SU-DHL-6 (cell line): ENCODE results near the gene CADM2.

Experiments used
- EZH2phosphoT487 ChIP-seq: fragments of 200-600 bp; sonication (generic), shearing (Covaris generic); conservative IDR thresholded peaks from 2 replicates; pipeline ENCODE4 v1.6.1; 2018; ENCODE audit warnings: mild to moderate bottlenecking, antibody characterized with exemption, low read length, moderate library complexity, mixed read lengths
- TF ChIP-seq, protein P1 (sequence below): fragments of 200-600 bp; sonication (generic); IDR thresholded peaks from one replicate; pipeline ENCODE4 v1.5.1; 2017; ENCODE audit warnings: antibody characterized with exemption, mild to moderate bottlenecking, low read length, moderate library complexity; ENCODE audit not compliant: insufficient read depth, poor library complexity, severe bottlenecking

DNA sequence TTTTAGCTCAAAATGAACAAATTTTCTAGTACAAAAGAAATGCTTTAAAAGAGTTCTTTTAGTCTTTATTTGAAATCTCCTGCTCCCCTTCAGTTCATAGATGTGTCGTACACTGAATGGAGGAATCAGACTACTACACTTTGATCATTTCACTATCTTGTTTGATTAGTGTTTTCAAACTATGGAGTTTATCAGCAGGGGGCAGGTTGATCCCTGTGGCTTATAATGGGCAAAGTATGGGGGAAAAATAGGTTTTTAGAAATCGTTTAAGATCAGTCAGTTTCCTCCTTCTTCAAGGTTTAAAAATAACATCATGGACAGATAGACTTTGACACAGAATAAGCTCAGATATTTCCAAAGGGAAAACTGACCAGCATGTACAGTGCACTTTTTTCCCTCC is 701.7 kb downstream of the CADM2 start:
- TF ChIP-seq, protein P1, sequence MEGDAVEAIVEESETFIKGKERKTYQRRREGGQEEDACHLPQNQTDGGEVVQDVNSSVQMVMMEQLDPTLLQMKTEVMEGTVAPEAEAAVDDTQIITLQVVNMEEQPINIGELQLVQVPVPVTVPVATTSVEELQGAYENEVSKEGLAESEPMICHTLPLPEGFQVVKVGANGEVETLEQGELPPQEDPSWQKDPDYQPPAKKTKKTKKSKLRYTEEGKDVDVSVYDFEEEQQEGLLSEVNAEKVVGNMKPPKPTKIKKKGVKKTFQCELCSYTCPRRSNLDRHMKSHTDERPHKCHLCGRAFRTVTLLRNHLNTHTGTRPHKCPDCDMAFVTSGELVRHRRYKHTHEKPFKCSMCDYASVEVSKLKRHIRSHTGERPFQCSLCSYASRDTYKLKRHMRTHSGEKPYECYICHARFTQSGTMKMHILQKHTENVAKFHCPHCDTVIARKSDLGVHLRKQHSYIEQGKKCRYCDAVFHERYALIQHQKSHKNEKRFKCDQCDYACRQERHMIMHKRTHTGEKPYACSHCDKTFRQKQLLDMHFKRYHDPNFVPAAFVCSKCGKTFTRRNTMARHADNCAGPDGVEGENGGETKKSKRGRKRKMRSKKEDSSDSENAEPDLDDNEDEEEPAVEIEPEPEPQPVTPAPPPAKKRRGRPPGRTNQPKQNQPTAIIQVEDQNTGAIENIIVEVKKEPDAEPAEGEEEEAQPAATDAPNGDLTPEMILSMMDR = no peak
- TF ChIP-seq EZH2phosphoT487 = no peak
